PC-9 (cell line): Measurements from ENCODE around the gene GLIPR2. TPM values are rescaled to one million over a fixed set of nuclear protein-coding genes. Genes with fewer than 3 reads are reported as not detected.

Source experiments
- BruUV-seq: library from RNA; stranded (reverse); fragments of 400-500 nt; replicated peaks from 2 replicates; lab custom pipeline; 2021; lab: Mats Ljungman, UMichigan
- CTCF ChIA-PET: fragments of 300-600 bp; sonication (Branson Sonifier 250); formaldehyde crosslinking; loops from one replicate; lab custom pipeline; 2022; ENCODE audit warnings: antibody characterized with exemption; lab: Charles Lee
- POLR2A ChIA-PET: fragments of 300-600 bp; sonication (Branson Sonifier 250); formaldehyde crosslinking; loops from one replicate; lab custom pipeline; 2022; ENCODE audit warnings: antibody characterized with exemption; ENCODE audit not compliant: unreplicated experiment; lab: Charles Lee
- DNase-seq, 2 experiments: peaks; one replicate each; pipeline versions ENCODE4 v3.0.0 to v3.0.0-alpha.2; 2015 to 2022; ENCODE audit warnings: mixed read lengths in 1 of 2
- H2AFZ ChIP-seq: fragments of 200-600 bp; sonication (generic); 2 replicates; pipeline ENCODE4 v1.8.1; 2017; ENCODE audit warnings: antibody characterized with exemption
- H3F3A ChIP-seq: fragments of 200-600 bp; sonication (generic); 2 replicates; pipeline ENCODE4 v1.8.1; 2017; ENCODE audit warnings: antibody characterized with exemption, mild to moderate bottlenecking, low read depth; ENCODE audit not compliant: insufficient read depth
- H3K27ac ChIP-seq: fragments of 200-600 bp; sonication (generic); 2 replicates; pipeline ENCODE4 v1.6.1; 2016; ENCODE audit warnings: mixed run types
- H3K27me3 ChIP-seq: fragments of 200-600 bp; sonication (generic); 2 replicates; pipeline ENCODE4 v1.6.1; 2016; ENCODE audit warnings: low read depth, mixed run types; ENCODE audit not compliant: insufficient read depth
- H3K36me3 ChIP-seq: fragments of 200-600 bp; sonication (generic); 2 replicates; pipeline ENCODE4 v1.6.1; 2016; ENCODE audit warnings: low read depth, mixed run types
- H3K4me1 ChIP-seq: fragments of 200-600 bp; sonication (generic); replicated peaks from 2 replicates; pipeline ENCODE4 v1.6.1; 2016; ENCODE audit warnings: mixed run types; ENCODE audit not compliant: insufficient read depth
- H3K4me2 ChIP-seq: fragments of 200-600 bp; sonication (generic); 2 replicates; pipeline ENCODE4 v1.6.1; 2017; ENCODE audit warnings: mixed run types
- H3K4me3 ChIP-seq: fragments of 200-600 bp; sonication (generic); 2 replicates; pipeline ENCODE4 v1.6.1; 2016; ENCODE audit warnings: mixed run types
- H3K79me2 ChIP-seq: fragments of 200-600 bp; sonication (generic); 2 replicates; pipeline ENCODE4 v1.6.1; 2017; ENCODE audit warnings: low read depth, mixed run types
- H3K9me2 ChIP-seq: fragments of 200-600 bp; sonication (generic); 2 replicates; pipeline ENCODE4 v1.8.1; 2017; ENCODE audit warnings: mild to moderate bottlenecking; ENCODE audit not compliant: insufficient read depth
- H3K9me3 ChIP-seq: fragments of 200-600 bp; sonication (generic); 2 replicates; pipeline ENCODE4 v1.8.1; 2016; ENCODE audit warnings: low read depth; ENCODE audit not compliant: insufficient read depth
- H4K20me1 ChIP-seq: fragments of 200-600 bp; sonication (generic); 2 replicates; pipeline ENCODE4 v1.8.1; 2017; ENCODE audit not compliant: insufficient read depth
- CTCF ChIP-seq: fragments of 200-600 bp; sonication (generic); conservative IDR thresholded peaks from 2 replicates; pipeline ENCODE4 v1.6.1; 2017; ENCODE audit warnings: mixed run types, antibody characterized with exemption, mild to moderate bottlenecking, moderate library complexity
- EZH2 ChIP-seq: fragments of 200-600 bp; sonication (generic); IDR thresholded peaks from 2 replicates; pipeline ENCODE4 v1.8.0; 2017; ENCODE audit warnings: antibody characterized with exemption, low read depth
- intact Hi-C: fragments of 100-400 bp; cut with micrococcal nuclease; formaldehyde crosslinking; loops from one replicate; pipeline ENCODE4 v1.10.0; 2022; ENCODE audit not compliant: unreplicated experiment
- total RNA-seq: library from RNA; stranded (reverse); gene quantifications from 2 replicates; pipeline ENCODE4 v1.2.3, GENCODE V29; 2021

The GLIPR2 gene
- total RNA-seq, 1 experiment from 2014 or later = 3.9 TPM

GRCh38 chr9:36091026-36091953, 45.2 kb upstream of the GLIPR2 start:
- no peaks in the 10 kb centered on the region for H3K4me1 ChIP-seq
- H3K27me3 ChIP-seq = no peaks in the 10 kb centered on the region
- no peak for DNase-seq
- no peaks in the 10 kb centered on the region for H4K20me1 ChIP-seq
- H3K9me2 ChIP-seq = no peaks in the 10 kb centered on the region
- no peak for TF ChIP-seq CTCF
- no peak for TF ChIP-seq EZH2
- no peaks in the 10 kb centered on the region for H3K79me2 ChIP-seq
- H3K27ac ChIP-seq = no peak overlapping the region
- H3K4me2 ChIP-seq = no peak overlapping the region
- H3K9me3 ChIP-seq = no peaks in the 10 kb centered on the region
- CTCF ChIA-PET = interaction anchor here (0.9 kb wide), 1 partner anchor 11 kb away, joined by 3 read pairs; no protein-coding TSS in a partner anchor
- H2AFZ ChIP-seq = no peak overlapping the region
- no peak overlapping the region for H3K4me3 ChIP-seq
- POLR2A ChIA-PET = no interaction called here
- no peaks in the 10 kb centered on the region for H3F3A ChIP-seq
- H3K36me3 ChIP-seq = no peaks in the 10 kb centered on the region
- intact Hi-C loops = loop anchor here (10.0 kb wide), 1 partner anchor 46 kb away; no protein-coding TSS in a partner anchor
- no TSS peak for BruUV-seq

GRCh38 chr9:36092014-36092413, 44.5 kb upstream of the GLIPR2 start:
- ChIA-PET POLR2A (interaction anchor here (0.7 kb wide), 1 partner anchor 222 kb away, joined by 6 read pairs; no protein-coding TSS in a partner anchor), CTCF (interaction anchor here (0.9 kb wide), 1 partner anchor 10 kb away, joined by 3 read pairs; no protein-coding TSS in a partner anchor)
- H3K27me3 ChIP-seq = no peaks in the 10 kb centered on the region
- H3K9me3 ChIP-seq = no peaks in the 10 kb centered on the region
- H4K20me1 ChIP-seq = no peaks in the 10 kb centered on the region
- H3F3A ChIP-seq = no peaks in the 10 kb centered on the region
- no TSS peak for BruUV-seq
- H3K79me2 ChIP-seq = no peaks in the 10 kb centered on the region
- H3K36me3 ChIP-seq = no peaks in the 10 kb centered on the region
- no peak overlapping the region for H3K4me3 ChIP-seq
- DNase-seq = no peak
- no peak overlapping the region for H2AFZ ChIP-seq
- no peak overlapping the region for H3K27ac ChIP-seq
- intact Hi-C loops = loop anchor here (10.0 kb wide), 1 partner anchor 47 kb away; no protein-coding TSS in a partner anchor
- no peak for TF ChIP-seq CTCF
- TF ChIP-seq EZH2 = no peak
- no peaks in the 10 kb centered on the region for H3K9me2 ChIP-seq
- no peak overlapping the region for H3K4me2 ChIP-seq
- no peaks in the 10 kb centered on the region for H3K4me1 ChIP-seq

GRCh38 chr9:36092509-36093215, 43.9 kb upstream of the GLIPR2 start:
- no peaks in the 10 kb centered on the region for H3K9me2 ChIP-seq
- H4K20me1 ChIP-seq = no peaks in the 10 kb centered on the region
- no peak overlapping the region for H3K4me2 ChIP-seq
- H3K4me3 ChIP-seq = no peak overlapping the region
- H3F3A ChIP-seq = no peaks in the 10 kb centered on the region
- H3K79me2 ChIP-seq = no peaks in the 10 kb centered on the region
- H3K36me3 ChIP-seq = no peaks in the 10 kb centered on the region
- H3K9me3 ChIP-seq = no peaks in the 10 kb centered on the region
- H3K27me3 ChIP-seq = no peaks in the 10 kb centered on the region
- POLR2A ChIA-PET = interaction anchor here (0.7 kb wide), 1 partner anchor 221 kb away, joined by 6 read pairs; no protein-coding TSS in a partner anchor
- CTCF ChIA-PET = interaction anchor here (0.9 kb wide), 1 partner anchor 10 kb away, joined by 3 read pairs; no protein-coding TSS in a partner anchor
- TF ChIP-seq CTCF (no peak), EZH2 (no peak)
- no TSS peak for BruUV-seq
- H2AFZ ChIP-seq = no peak overlapping the region
- H3K4me1 ChIP-seq = no peaks in the 10 kb centered on the region
- DNase-seq = no peak
- intact Hi-C loops = loop anchor here (1.0 to 10.0 kb wide), 2 partner anchors 40 to 48 kb away; no protein-coding TSS in a partner anchor
- H3K27ac ChIP-seq = no peak overlapping the region
